GM18907 (cell line): ENCODE results near the gene CST11.
A peak's percentile ranks its signal among the peaks of the same experiment; 100 is the strongest.

Experiments
- ATAC-seq: cut with Tn5 transposase; IDR thresholded peaks from one replicate; pipeline ENCODE4 v1.9.1; 2021; ENCODE audit warnings: mild to moderate bottlenecking, moderate library complexity; ENCODE audit not compliant: unreplicated experiment

The CST11 gene

GRCh38 chr20:23454816-23455215 lies 2.1 kb upstream of the CST11 start:
- no peak for ATAC-seq

- no peak for ATAC-seq
These were observed 1.2 kb upstream of the CST11 start for GRCh38 chr20:23453549-23454543.

- no peak for ATAC-seq
These were observed 654 bp downstream of the CST11 start for GRCh38 chr20:23451956-23452487.

- ATAC-seq, result no peak
These were observed 1.8 kb downstream of the CST11 start for GRCh38 chr20:23450877-23451276.

- ATAC-seq, result no peak
These were observed 3.3 kb downstream of the CST11 start for GRCh38 chr20:23449421-23449820.

- no peak for ATAC-seq
These were observed 4.5 kb downstream of the CST11 start for GRCh38 chr20:23448167-23448566.

- ATAC-seq, result peak; percentile 69
These were observed 6.2 kb downstream of the CST11 start for GRCh38 chr20:23446505-23446904.

GRCh38 chr20:23445596-23446217 lies 7.0 kb downstream of the CST11 start:
- ATAC-seq, result no peak

GRCh38 chr20:23444859-23445258 lies 7.8 kb downstream of the CST11 start:
- ATAC-seq, result no peak

- ATAC-seq, result no peak
These were observed 10.2 kb downstream of the CST11 start for GRCh38 chr20:23442436-23442835.

GRCh38 chr20:23441850-23442313 lies 10.8 kb downstream of the CST11 start:
- peak; percentile 76 for ATAC-seq

- no peak for ATAC-seq
These were observed 12.7 kb downstream of the CST11 start for GRCh38 chr20:23440004-23440403.

GRCh38 chr20:23438661-23439060 lies 14.0 kb downstream of the CST11 start:
- ATAC-seq, result no peak

GRCh38 chr20:23437126-23437899 lies 15.4 kb downstream of the CST11 start:
- ATAC-seq, result no peak

GRCh38 chr20:23436681-23437080 lies 16.0 kb downstream of the CST11 start:
- ATAC-seq, result no peak

GRCh38 chr20:23435626-23436539 lies 16.8 kb downstream of the CST11 start:
- no peak for ATAC-seq

GRCh38 chr20:23434521-23435313 lies 18.0 kb downstream of the CST11 start:
- ATAC-seq, result no peak

GRCh38 chr20:23433628-23434027 lies 19.0 kb downstream of the CST11 start:
- ATAC-seq, result no peak

- ATAC-seq, result no peak
These were observed 27.5 kb downstream of the CST11 start for GRCh38 chr20:23425129-23425528.
